GM21447 (cell line): ENCODE results near the gene DACT1.

Source experiments
- ATAC-seq: cut with Tn5 transposase; IDR thresholded peaks from one replicate; pipeline ENCODE4 v1.9.1; 2021; ENCODE audit not compliant: unreplicated experiment

Gene DACT1

GRCh38 chr14:58635091-58635830 lies 2.5 kb upstream of the DACT1 start:
- ATAC-seq = no peak

GRCh38 chr14:58636129-58636528 lies 1.6 kb upstream of the DACT1 start:
- no peak for ATAC-seq

GRCh38 chr14:58637040-58637390 lies 747 bp upstream of the DACT1 start:
- peak; percentile 4 for ATAC-seq

- ATAC-seq = peak; percentile 14
Measured at GRCh38 chr14:58638231-58639197, 752 bp downstream of the DACT1 start.

GRCh38 chr14:58639198-58639565 lies 1.4 kb downstream of the DACT1 start:
- no peak for ATAC-seq

- ATAC-seq = no peak
Measured at GRCh38 chr14:58639842-58640484, 2.2 kb downstream of the DACT1 start.

- no peak for ATAC-seq
Measured at GRCh38 chr14:58640959-58641358, 3.2 kb downstream of the DACT1 start.

- ATAC-seq = no peak
Measured at GRCh38 chr14:58641509-58641908, 3.7 kb downstream of the DACT1 start.

- no peak for ATAC-seq
Measured at GRCh38 chr14:58643366-58643765, 5.6 kb downstream of the DACT1 start.

- no peak for ATAC-seq
Measured at GRCh38 chr14:58645641-58646040, 7.9 kb downstream of the DACT1 start.

- ATAC-seq = no peak
Measured at GRCh38 chr14:58646479-58646878, 8.7 kb downstream of the DACT1 start.

- ATAC-seq = no peak
Measured at GRCh38 chr14:58647777-58648176, 10.0 kb downstream of the DACT1 start.

- ATAC-seq = no peak
Measured at GRCh38 chr14:58650857-58651256, 13.1 kb downstream of the DACT1 start.

- no peak for ATAC-seq
Measured at GRCh38 chr14:58656671-58657411, 19.1 kb downstream of the DACT1 start.

- ATAC-seq = no peak
Measured at GRCh38 chr14:58659061-58659460, 21.3 kb downstream of the DACT1 start.

- ATAC-seq = no peak
Measured at GRCh38 chr14:58659846-58660245, 22.1 kb downstream of the DACT1 start.

GRCh38 chr14:58660407-58660806 lies 22.6 kb downstream of the DACT1 start:
- ATAC-seq = no peak

GRCh38 chr14:58662018-58662417 lies 24.3 kb downstream of the DACT1 start:
- ATAC-seq = no peak

GRCh38 chr14:58662759-58663158 lies 25.0 kb downstream of the DACT1 start:
- ATAC-seq = no peak

- ATAC-seq = no peak
Measured at GRCh38 chr14:58663494-58664111, 25.8 kb downstream of the DACT1 start.
